ENCODE results near the gene CSRP2.

CSRP2 gene

GRCh38 chr12:76863837-76864236, 15.0 kb downstream of the CSRP2 start:
- DNase-seq (ENCODE audit: low read depth in 1 of 2, low spot score in 1 of 2): no peak

- DNase-seq (ENCODE audit: low read depth in 1 of 2, low spot score in 1 of 2): no peak
These were observed 15.7 kb downstream of the CSRP2 start for GRCh38 chr12:76863005-76863670.

- DNase-seq (ENCODE audit: low read depth in 1 of 2, low spot score in 1 of 2): no peak
These were observed 18.6 kb downstream of the CSRP2 start for GRCh38 chr12:76860256-76860655.

GRCh38 chr12:76859611-76860010, 19.2 kb downstream of the CSRP2 start:
- DNase-seq (ENCODE audit: low read depth in 1 of 2, low spot score in 1 of 2): no peak

GRCh38 chr12:76856018-76856644, 22.7 kb downstream of the CSRP2 start:
- no peak for DNase-seq (ENCODE audit: low read depth in 1 of 2, low spot score in 1 of 2)

GRCh38 chr12:76855271-76855670, 23.5 kb downstream of the CSRP2 start:
- DNase-seq (ENCODE audit: low read depth in 1 of 2, low spot score in 1 of 2): no peak

DNA sequence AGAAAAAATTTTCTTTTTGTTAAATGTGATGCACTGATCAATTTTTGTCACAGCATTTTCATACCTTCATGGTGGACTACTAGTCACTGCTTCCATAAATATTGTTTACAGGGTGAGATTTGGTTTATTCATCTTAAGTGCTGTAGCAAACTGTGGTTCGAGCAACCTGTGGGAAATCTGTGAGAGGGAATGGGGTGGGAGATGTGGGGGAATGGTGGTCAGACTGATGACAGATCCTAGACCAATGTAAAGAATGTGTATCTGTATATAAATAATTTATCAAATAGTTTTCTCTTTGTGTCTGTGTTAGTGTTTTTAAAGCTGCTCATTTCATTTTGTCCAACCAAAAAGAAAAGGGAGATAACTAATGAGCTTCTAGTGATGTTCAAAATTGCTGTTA, 26.7 kb downstream of the CSRP2 start:
- DNase-seq (ENCODE audit: low read depth in 1 of 2, low spot score in 1 of 2): no peak

GRCh38 chr12:76848132-76848531, 30.7 kb downstream of the CSRP2 start:
- no peak for DNase-seq (ENCODE audit: low read depth in 1 of 2, low spot score in 1 of 2)

GRCh38 chr12:76847260-76847659, 31.6 kb downstream of the CSRP2 start:
- DNase-seq (ENCODE audit: low read depth in 1 of 2, low spot score in 1 of 2): no peak

DNA sequence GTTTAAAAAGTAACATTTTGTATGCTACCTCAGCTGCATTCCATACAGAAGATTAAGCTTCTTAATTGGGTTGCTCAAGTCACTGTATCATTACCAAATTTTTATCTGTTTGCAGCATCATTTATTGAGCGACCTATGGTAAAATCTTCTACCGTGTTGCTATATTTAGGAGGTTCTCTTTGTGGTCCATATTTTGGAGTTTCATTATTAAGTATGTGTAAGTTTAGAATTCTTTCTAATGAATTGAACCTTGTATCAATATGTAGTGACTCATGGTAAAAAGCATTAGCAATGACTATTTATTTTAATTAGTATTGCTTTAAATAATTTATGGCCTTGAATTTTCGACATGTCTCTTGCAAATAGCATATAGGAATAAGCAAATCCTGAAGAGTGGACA, 42.2 kb downstream of the CSRP2 start:
- DNase-seq (ENCODE audit: low read depth in 1 of 2, low spot score in 1 of 2): no peak

- no peak for DNase-seq (ENCODE audit: low read depth in 1 of 2, low spot score in 1 of 2)
These were observed 48.4 kb downstream of the CSRP2 start for GRCh38 chr12:76830436-76830835.

- no peak for DNase-seq (ENCODE audit: low read depth in 1 of 2, low spot score in 1 of 2)
These were observed 57.8 kb downstream of the CSRP2 start for GRCh38 chr12:76820888-76821482.

- DNase-seq (ENCODE audit: low read depth in 1 of 2, low spot score in 1 of 2): no peak
These were observed 64.8 kb downstream of the CSRP2 start for GRCh38 chr12:76813972-76814371.

DNA sequence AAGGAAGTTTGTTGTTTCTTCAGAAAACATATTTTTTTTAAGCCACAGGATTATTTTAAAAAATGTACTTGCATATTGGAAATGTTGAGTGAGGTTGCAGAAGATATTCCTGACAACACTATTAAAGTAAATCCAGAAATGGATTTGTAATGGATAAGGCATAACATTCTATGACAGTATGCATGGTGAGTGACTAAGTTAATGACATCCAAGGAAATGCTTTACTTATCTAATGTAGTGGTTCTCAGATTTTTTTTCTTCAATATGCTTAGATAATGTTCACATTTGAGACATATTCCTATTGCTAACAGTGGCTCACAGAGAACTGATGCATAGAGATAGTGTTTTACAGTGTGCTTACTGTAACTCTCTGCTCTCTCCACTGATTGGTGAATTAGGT, 65.6 kb downstream of the CSRP2 start:
- no peak for DNase-seq (ENCODE audit: low read depth in 1 of 2, low spot score in 1 of 2)

GRCh38 chr12:76811976-76812375, 66.8 kb downstream of the CSRP2 start:
- no peak for DNase-seq (ENCODE audit: low read depth in 1 of 2, low spot score in 1 of 2)

- no peak for DNase-seq (ENCODE audit: low read depth in 1 of 2, low spot score in 1 of 2)
These were observed 68.0 kb downstream of the CSRP2 start for GRCh38 chr12:76810671-76811419.

Data from stimulated activated CD4-positive, alpha-beta T cell treated with anti-CD3 and anti-CD28 coated beads, Interleukin-15, amount 100 ng/mL, for 1 hour (primary cell).